ENCODE results near the gene RB1.

The RB1 gene

DNA sequence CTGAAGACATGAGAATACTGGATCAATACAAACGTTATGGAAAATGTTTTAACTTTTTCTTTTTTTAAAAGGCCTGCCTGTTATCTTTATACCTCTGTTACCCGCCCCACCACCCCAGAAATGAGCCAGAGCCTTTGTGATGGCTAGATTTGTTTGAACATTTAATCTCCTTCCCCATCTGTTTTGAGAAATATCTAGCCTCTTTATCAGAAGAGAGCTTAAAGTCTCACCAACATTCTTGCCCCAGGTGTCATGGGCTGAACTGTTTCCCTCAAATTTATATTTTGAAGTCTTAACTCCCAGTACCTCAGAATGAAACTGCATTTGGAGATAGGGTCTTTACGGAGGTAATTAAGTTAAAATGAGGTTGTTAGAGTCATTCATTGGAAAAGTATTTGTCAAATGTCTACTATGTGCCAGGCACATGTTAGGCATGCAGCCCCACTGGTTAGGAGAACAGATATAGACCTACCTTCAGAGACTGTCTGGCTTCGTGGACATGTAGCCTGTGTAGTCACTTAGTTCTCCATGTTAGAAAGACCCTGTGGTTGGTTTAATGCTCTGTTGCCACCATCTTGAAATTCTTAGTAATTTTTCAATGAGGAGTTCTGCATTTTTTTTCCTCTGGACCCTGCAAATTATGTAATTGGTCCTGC lies 6.3 kb upstream of the RB1 start:
- no peaks in the 10 kb centered on the region for H3K9me3 ChIP-seq (ENCODE audit: insufficient read depth, low read depth, low read length)
- no peaks in the 10 kb centered on the region for H3K36me3 ChIP-seq (ENCODE audit: insufficient read depth, low read length)
- no peak overlapping the region for H3K9ac ChIP-seq (ENCODE audit: low read depth, low read length)
- no peak overlapping the region for H3K4me3 ChIP-seq (ENCODE audit: low read length)
- 84% methylated on average over 4 of the region's 4 CpGs for WGBS
- no peaks in the 10 kb centered on the region for H3K4me1 ChIP-seq (ENCODE audit: insufficient read depth, low read length)
- no peak overlapping the region for H3K27ac ChIP-seq (ENCODE audit: low read depth, low read length)
- H3K27me3 ChIP-seq (ENCODE audit: insufficient read depth, low read length): no peaks in the 10 kb centered on the region

GRCh38 chr13:48299591-48299990 lies 4.0 kb upstream of the RB1 start:
- no peaks in the 10 kb centered on the region for H3K27me3 ChIP-seq (ENCODE audit: insufficient read depth, low read length)
- H3K9me3 ChIP-seq (ENCODE audit: insufficient read depth, low read depth, low read length): no peaks in the 10 kb centered on the region
- WGBS: 96% methylated on average over 2 of the region's 2 CpGs

DNA sequence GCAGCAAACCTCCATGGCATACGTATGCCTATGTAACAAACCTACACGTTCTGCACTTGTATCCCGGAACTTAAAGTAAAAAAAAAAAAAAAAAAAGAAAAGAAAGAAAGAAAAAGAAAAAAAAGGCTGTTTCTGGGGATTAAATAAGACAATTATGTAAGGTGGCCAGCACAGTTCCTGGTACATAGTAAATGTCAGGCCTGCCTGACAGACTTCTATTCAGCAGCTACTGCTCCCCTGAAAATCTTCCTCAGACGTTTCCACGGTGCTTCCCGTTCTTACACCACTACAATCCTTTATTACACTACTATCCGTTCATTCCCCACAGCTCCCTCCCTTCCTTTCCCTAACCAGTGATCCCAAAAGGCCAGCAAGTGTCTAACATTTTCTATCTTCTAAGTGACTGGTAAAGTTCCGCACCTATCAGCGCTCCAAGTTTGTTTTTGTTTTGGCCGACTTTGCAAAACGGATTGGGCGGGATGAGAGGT lies 636 bp upstream of the RB1 start:
- H3K36me3 ChIP-seq (ENCODE audit: insufficient read depth, low read length): 0 out of 2 replicates have a peak, but pooled peaks cover 3% of the 10 kb centered on the region
- H3K9me3 ChIP-seq (ENCODE audit: insufficient read depth, low read depth, low read length): no peaks in the 10 kb centered on the region
- peak overlapping the region; percentile 99 for H3K4me3 ChIP-seq (ENCODE audit: low read length)
- 25% methylated on average over 12 of the region's 12 CpGs for WGBS
- no peaks in the 10 kb centered on the region for H3K27me3 ChIP-seq (ENCODE audit: insufficient read depth, low read length)
- peak overlapping the region; percentile 96 for H3K27ac ChIP-seq (ENCODE audit: low read depth, low read length)
- H3K9ac ChIP-seq (ENCODE audit: low read depth, low read length): peak overlapping the region; percentile 99
- H3K4me1 ChIP-seq (ENCODE audit: insufficient read depth, low read length): peaks cover 5% of the 10 kb centered on the region; the same call in 1 of the 2 replicates

More at GRCh38 chr13:48299591-48299990, 4.0 kb upstream of the RB1 start:
- no peak overlapping the region for H3K27ac ChIP-seq (ENCODE audit: low read depth, low read length)
- H3K36me3 ChIP-seq (ENCODE audit: insufficient read depth, low read length): no peaks in the 10 kb centered on the region
- 0 out of 2 replicates have a peak, but pooled peaks cover 2% of the 10 kb centered on the region for H3K4me1 ChIP-seq (ENCODE audit: insufficient read depth, low read length)
- H3K4me3 ChIP-seq (ENCODE audit: low read length): no peak overlapping the region
- H3K9ac ChIP-seq (ENCODE audit: low read depth, low read length): no peak overlapping the region

DNA sequence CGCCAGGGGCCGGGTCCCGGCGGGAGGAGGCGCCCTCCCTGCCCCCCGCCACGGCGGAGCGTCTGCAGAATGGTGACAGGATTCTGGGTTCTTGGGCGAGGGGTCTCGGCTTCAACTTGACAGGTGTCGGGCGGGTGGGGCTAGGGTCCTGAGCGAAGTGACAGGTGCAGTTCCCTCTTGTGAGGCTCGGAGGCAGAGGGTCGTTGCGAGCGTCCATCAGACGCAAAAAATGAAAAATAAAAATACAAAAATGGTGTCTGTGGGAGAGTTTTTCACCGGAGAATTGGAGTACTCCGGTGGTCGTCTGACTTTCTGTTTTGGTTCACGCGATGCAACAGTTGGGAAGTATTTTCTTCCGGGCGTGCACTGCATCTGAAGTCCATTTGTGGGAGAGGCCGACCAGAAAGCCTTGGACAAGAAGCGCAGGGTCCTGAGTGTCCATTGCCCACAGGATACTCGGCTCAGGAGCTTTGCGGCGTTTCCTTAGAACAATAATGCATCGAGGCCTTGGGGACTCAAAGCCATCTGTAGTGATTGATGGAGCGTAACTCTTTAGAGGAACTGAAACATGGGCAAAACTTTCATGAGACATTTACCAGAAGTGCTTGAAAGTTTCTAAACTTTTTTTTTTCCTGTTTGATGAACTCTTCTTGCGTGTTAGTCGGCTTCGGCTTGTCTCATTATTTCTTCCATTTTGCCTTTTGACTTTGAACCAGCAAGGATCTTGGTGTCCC lies 759 bp downstream of the RB1 start:
- WGBS: 10% methylated on average over 36 of the region's 36 CpGs
- peak overlapping the region; percentile 99 for H3K4me3 ChIP-seq (ENCODE audit: low read length)

GRCh38 chr13:48311223-48311622 lies 7.7 kb downstream of the RB1 start:
- H3K4me3 ChIP-seq (ENCODE audit: low read length): no peak overlapping the region
- no peak overlapping the region for H3K9ac ChIP-seq (ENCODE audit: low read depth, low read length)
- 0 out of 2 replicates have a peak, but pooled peaks cover 7% of the 10 kb centered on the region for H3K36me3 ChIP-seq (ENCODE audit: insufficient read depth, low read length)
- no peaks in the 10 kb centered on the region for H3K4me1 ChIP-seq (ENCODE audit: insufficient read depth, low read length)
- WGBS: 94% methylated on average over 1 of the region's 1 CpG
- no peak overlapping the region for H3K27ac ChIP-seq (ENCODE audit: low read depth, low read length)
- H3K9me3 ChIP-seq (ENCODE audit: insufficient read depth, low read depth, low read length): no peaks in the 10 kb centered on the region
- H3K27me3 ChIP-seq (ENCODE audit: insufficient read depth, low read length): no peaks in the 10 kb centered on the region

More for the DNA sequence above, 759 bp downstream of the RB1 start:
- peak overlapping the region; percentile 96; the same call in 1 of the 2 replicates for H3K27ac ChIP-seq (ENCODE audit: low read depth, low read length)
- 0 out of 2 replicates have a peak, but pooled peaks cover 7% of the 10 kb centered on the region for H3K36me3 ChIP-seq (ENCODE audit: insufficient read depth, low read length)
- H3K9me3 ChIP-seq (ENCODE audit: insufficient read depth, low read depth, low read length): no peaks in the 10 kb centered on the region
- H3K9ac ChIP-seq (ENCODE audit: low read depth, low read length): peak overlapping the region; percentile 99
- peaks cover 5% of the 10 kb centered on the region; the same call in 1 of the 2 replicates for H3K4me1 ChIP-seq (ENCODE audit: insufficient read depth, low read length)
- H3K27me3 ChIP-seq (ENCODE audit: insufficient read depth, low read length): no peaks in the 10 kb centered on the region

GRCh38 chr13:48315969-48316650 lies 12.6 kb downstream of the RB1 start:
- Histone ChIP-seq H3K27ac (ENCODE audit: low read depth, low read length) (no peak overlapping the region), H3K27me3 (ENCODE audit: insufficient read depth, low read length) (no peaks in the 10 kb centered on the region), H3K9ac (ENCODE audit: low read depth, low read length) (no peak overlapping the region), H3K4me1 (ENCODE audit: insufficient read depth, low read length) (no peaks in the 10 kb centered on the region), H3K36me3 (ENCODE audit: insufficient read depth, low read length) (no peaks in the 10 kb centered on the region; the same call in 1 of the 2 replicates), H3K9me3 (ENCODE audit: insufficient read depth, low read depth, low read length) (no peaks in the 10 kb centered on the region), H3K4me3 (ENCODE audit: low read length) (no peak overlapping the region)
- 93% methylated on average over 16 of the region's 17 CpGs for WGBS

GRCh38 chr13:48316826-48317510 lies 13.4 kb downstream of the RB1 start:
- WGBS: 97% methylated on average over 43 of the region's 43 CpGs

DNA sequence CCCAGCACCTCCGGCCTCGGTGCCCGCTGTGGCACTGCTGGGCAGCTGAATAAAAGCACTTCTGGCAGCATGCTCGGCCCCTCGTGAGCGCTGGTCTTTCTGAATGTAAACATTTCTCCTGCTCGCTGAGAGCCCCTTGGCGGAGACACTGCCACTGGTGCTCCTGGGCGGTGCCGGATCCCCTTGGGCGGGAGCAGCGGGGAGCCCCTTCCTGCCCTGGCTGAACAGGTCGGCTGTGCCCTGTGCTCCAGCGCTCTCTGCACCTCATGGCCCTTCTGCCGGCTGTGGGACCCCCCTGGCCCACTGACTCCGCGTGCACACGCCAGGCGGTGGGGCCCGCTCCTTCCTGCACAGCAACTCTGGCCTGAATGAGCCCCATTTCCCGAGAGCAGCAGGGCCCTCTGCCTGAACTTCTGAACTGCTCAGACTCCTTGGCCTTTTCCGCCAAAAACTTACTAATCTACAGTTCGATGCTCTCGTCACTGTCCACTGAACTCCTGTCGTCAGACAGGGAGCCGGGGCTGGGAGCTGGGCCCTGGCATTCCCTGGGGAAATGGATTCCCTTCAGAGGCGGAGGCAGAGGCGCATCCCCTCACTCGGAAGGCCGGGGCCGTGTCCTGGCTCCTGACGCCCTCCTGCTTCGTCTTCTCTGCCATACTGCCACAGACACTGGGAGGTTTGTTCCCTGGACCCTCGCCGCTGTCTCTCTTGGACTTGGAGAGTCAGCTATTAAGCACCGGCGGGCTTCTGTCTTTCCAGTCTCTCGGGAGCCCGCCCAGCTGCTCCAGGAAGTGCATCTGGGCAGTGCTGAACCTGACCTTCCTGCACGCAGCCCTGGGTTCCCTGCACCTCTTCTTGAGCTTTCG lies 14.2 kb downstream of the RB1 start:
- Histone ChIP-seq H3K27me3 (ENCODE audit: insufficient read depth, low read length) (no peaks in the 10 kb centered on the region), H3K9ac (ENCODE audit: low read depth, low read length) (no peak overlapping the region), H3K4me3 (ENCODE audit: low read length) (no peak overlapping the region), H3K9me3 (ENCODE audit: insufficient read depth, low read depth, low read length) (peaks cover 10% of the 10 kb centered on the region), H3K36me3 (ENCODE audit: insufficient read depth, low read length) (peaks cover 3% of the 10 kb centered on the region; the same call in 1 of the 2 replicates), H3K27ac (ENCODE audit: low read depth, low read length) (no peak overlapping the region), H3K4me1 (ENCODE audit: insufficient read depth, low read length) (no peaks in the 10 kb centered on the region)
- WGBS: 94% methylated on average over 41 of the region's 41 CpGs

More at GRCh38 chr13:48316826-48317510, 13.4 kb downstream of the RB1 start:
- H3K9me3 ChIP-seq (ENCODE audit: insufficient read depth, low read depth, low read length): peaks cover 4% of the 10 kb centered on the region
- H3K4me3 ChIP-seq (ENCODE audit: low read length): no peak overlapping the region
- no peaks in the 10 kb centered on the region for H3K27me3 ChIP-seq (ENCODE audit: insufficient read depth, low read length)
- no peaks in the 10 kb centered on the region; the same call in 1 of the 2 replicates for H3K36me3 ChIP-seq (ENCODE audit: insufficient read depth, low read length)
- H3K9ac ChIP-seq (ENCODE audit: low read depth, low read length): no peak overlapping the region
- H3K4me1 ChIP-seq (ENCODE audit: insufficient read depth, low read length): no peaks in the 10 kb centered on the region
- no peak overlapping the region for H3K27ac ChIP-seq (ENCODE audit: low read depth, low read length)

GRCh38 chr13:48318377-48318811 lies 14.8 kb downstream of the RB1 start:
- Histone ChIP-seq H3K27me3 (ENCODE audit: insufficient read depth, low read length) (no peaks in the 10 kb centered on the region), H3K36me3 (ENCODE audit: insufficient read depth, low read length) (peaks cover 3% of the 10 kb centered on the region; the same call in 1 of the 2 replicates), H3K9me3 (ENCODE audit: insufficient read depth, low read depth, low read length) (peaks cover 11% of the 10 kb centered on the region), H3K4me3 (ENCODE audit: low read length) (no peak overlapping the region), H3K27ac (ENCODE audit: low read depth, low read length) (no peak overlapping the region), H3K4me1 (ENCODE audit: insufficient read depth, low read length) (no peaks in the 10 kb centered on the region), H3K9ac (ENCODE audit: low read depth, low read length) (no peak overlapping the region)
- 96% methylated on average over 28 of the region's 28 CpGs for whole genome bisulfite sequencing

All from HUES64 (cell line).